Measurements from ENCODE around the gene EEIG1. TPM values are rescaled to one million over a fixed set of nuclear protein-coding genes. Genes with fewer than 3 reads are reported as not detected.
A peak's percentile ranks its signal among the peaks of the same experiment; 100 is the strongest.

The EEIG1 gene
- total RNA-seq, 1 experiment from 2014 or later: 3.5 TPM

- DNase-seq (ENCODE audit: low read depth in 1 of 2, low spot score in 2 of 2): no peak
- Histone ChIP-seq H3K4me1 (replicated peaks) (peaks cover 28% of the 10 kb centered on the region), H3K4me3 (no peak overlapping the region), H3K27me3 (replicated peaks) (no peaks in the 10 kb centered on the region), H3K36me3 (no peaks in the 10 kb centered on the region), H3K9me3 (replicated peaks) (no peaks in the 10 kb centered on the region), H3K27ac (no peak overlapping the region)
Observed at GRCh38 chr9:127966416-127967150, 14.2 kb downstream of the EEIG1 start.

GRCh38 chr9:127965953-127966352 is 14.8 kb downstream of the EEIG1 start:
- H3K27ac ChIP-seq: peak overlapping the region; percentile 54
- H3K27me3 ChIP-seq (replicated peaks): no peaks in the 10 kb centered on the region
- no peak overlapping the region for H3K4me3 ChIP-seq
- peaks cover 28% of the 10 kb centered on the region for H3K4me1 ChIP-seq (replicated peaks)
- no peaks in the 10 kb centered on the region for H3K9me3 ChIP-seq (replicated peaks)
- no peak for DNase-seq (ENCODE audit: low read depth in 1 of 2, low spot score in 2 of 2)
- H3K36me3 ChIP-seq: no peaks in the 10 kb centered on the region

GRCh38 chr9:127963359-127964064 is 17.3 kb downstream of the EEIG1 start:
- no peak overlapping the region for H3K27ac ChIP-seq
- H3K36me3 ChIP-seq: no peaks in the 10 kb centered on the region
- peaks cover 18% of the 10 kb centered on the region for H3K4me1 ChIP-seq (replicated peaks)
- no peaks in the 10 kb centered on the region for H3K27me3 ChIP-seq (replicated peaks)
- DNase-seq (ENCODE audit: low read depth in 1 of 2, low spot score in 2 of 2): no peak
- no peak overlapping the region for H3K4me3 ChIP-seq
- no peaks in the 10 kb centered on the region for H3K9me3 ChIP-seq (replicated peaks)

GRCh38 chr9:127963041-127963358 is 17.8 kb downstream of the EEIG1 start:
- DNase-seq (ENCODE audit: low read depth in 1 of 2, low spot score in 2 of 2): no peak
- Histone ChIP-seq H3K27ac (no peak overlapping the region), H3K27me3 (replicated peaks) (no peaks in the 10 kb centered on the region), H3K4me3 (no peak overlapping the region), H3K36me3 (no peaks in the 10 kb centered on the region), H3K9me3 (replicated peaks) (no peaks in the 10 kb centered on the region), H3K4me1 (replicated peaks) (peaks cover 13% of the 10 kb centered on the region)

GRCh38 chr9:127962278-127962677 is 18.5 kb downstream of the EEIG1 start:
- H3K27ac ChIP-seq: no peak overlapping the region
- no peaks in the 10 kb centered on the region for H3K27me3 ChIP-seq (replicated peaks)
- no peak overlapping the region for H3K4me3 ChIP-seq
- DNase-seq (ENCODE audit: low read depth in 1 of 2, low spot score in 2 of 2): no peak
- peaks cover 12% of the 10 kb centered on the region for H3K4me1 ChIP-seq (replicated peaks)
- no peaks in the 10 kb centered on the region for H3K9me3 ChIP-seq (replicated peaks)
- H3K36me3 ChIP-seq: no peaks in the 10 kb centered on the region

GRCh38 chr9:127961613-127962155 is 19.1 kb downstream of the EEIG1 start:
- Histone ChIP-seq H3K4me1 (replicated peaks) (peaks cover 12% of the 10 kb centered on the region), H3K4me3 (no peak overlapping the region), H3K9me3 (replicated peaks) (no peaks in the 10 kb centered on the region), H3K27me3 (replicated peaks) (no peaks in the 10 kb centered on the region), H3K36me3 (no peaks in the 10 kb centered on the region), H3K27ac (no peak overlapping the region)
- no peak for DNase-seq (ENCODE audit: low read depth in 1 of 2, low spot score in 2 of 2)

GRCh38 chr9:127961155-127961490 is 19.7 kb downstream of the EEIG1 start:
- Histone ChIP-seq H3K4me1 (replicated peaks) (peaks cover 11% of the 10 kb centered on the region), H3K9me3 (replicated peaks) (no peaks in the 10 kb centered on the region), H3K4me3 (no peak overlapping the region), H3K27ac (no peak overlapping the region), H3K27me3 (replicated peaks) (no peaks in the 10 kb centered on the region), H3K36me3 (no peaks in the 10 kb centered on the region)
- no peak for DNase-seq (ENCODE audit: low read depth in 1 of 2, low spot score in 2 of 2)

GRCh38 chr9:127960410-127961154 is 20.2 kb downstream of the EEIG1 start:
- Histone ChIP-seq H3K4me3 (no peak overlapping the region), H3K4me1 (replicated peaks) (peaks cover 8% of the 10 kb centered on the region), H3K27ac (no peak overlapping the region), H3K9me3 (replicated peaks) (no peaks in the 10 kb centered on the region), H3K27me3 (replicated peaks) (no peaks in the 10 kb centered on the region), H3K36me3 (no peaks in the 10 kb centered on the region)
- DNase-seq (ENCODE audit: low read depth in 1 of 2, low spot score in 2 of 2): no peak

GRCh38 chr9:127959841-127960409 is 20.9 kb downstream of the EEIG1 start:
- no peaks in the 10 kb centered on the region for H3K27me3 ChIP-seq (replicated peaks)
- H3K4me3 ChIP-seq: no peak overlapping the region
- no peaks in the 10 kb centered on the region for H3K36me3 ChIP-seq
- DNase-seq (ENCODE audit: low read depth in 1 of 2, low spot score in 2 of 2): no peak
- no peaks in the 10 kb centered on the region for H3K9me3 ChIP-seq (replicated peaks)
- no peak overlapping the region for H3K27ac ChIP-seq
- peaks cover 5% of the 10 kb centered on the region; the same call in 1 of the 2 replicates for H3K4me1 ChIP-seq (replicated peaks)

- Histone ChIP-seq H3K9me3 (replicated peaks) (no peaks in the 10 kb centered on the region), H3K27me3 (replicated peaks) (no peaks in the 10 kb centered on the region), H3K36me3 (no peaks in the 10 kb centered on the region), H3K27ac (no peak overlapping the region), H3K4me3 (no peak overlapping the region), H3K4me1 (replicated peaks) (peaks cover 5% of the 10 kb centered on the region; the same call in 1 of the 2 replicates)
- DNase-seq (ENCODE audit: low read depth in 1 of 2, low spot score in 2 of 2): no peak
Observed at GRCh38 chr9:127959398-127959797, 21.4 kb downstream of the EEIG1 start.

- Histone ChIP-seq H3K4me1 (replicated peaks) (peaks cover 5% of the 10 kb centered on the region; the same call in 1 of the 2 replicates), H3K4me3 (no peak overlapping the region), H3K9me3 (replicated peaks) (no peaks in the 10 kb centered on the region), H3K27ac (no peak overlapping the region), H3K36me3 (no peaks in the 10 kb centered on the region), H3K27me3 (replicated peaks) (no peaks in the 10 kb centered on the region)
- DNase-seq (ENCODE audit: low read depth in 1 of 2, low spot score in 2 of 2): no peak
Observed at GRCh38 chr9:127958728-127959127, 22.1 kb downstream of the EEIG1 start.

- peaks cover 5% of the 10 kb centered on the region; the same call in 1 of the 2 replicates for H3K4me1 ChIP-seq (replicated peaks)
- no peaks in the 10 kb centered on the region for H3K27me3 ChIP-seq (replicated peaks)
- H3K4me3 ChIP-seq: no peak overlapping the region
- H3K9me3 ChIP-seq (replicated peaks): no peaks in the 10 kb centered on the region
- H3K27ac ChIP-seq: no peak overlapping the region
- H3K36me3 ChIP-seq: no peaks in the 10 kb centered on the region
- no peak for DNase-seq (ENCODE audit: low read depth in 1 of 2, low spot score in 2 of 2)
Observed at GRCh38 chr9:127955294-127956015, 25.3 kb downstream of the EEIG1 start.

GRCh38 chr9:127954831-127955293 is 25.9 kb downstream of the EEIG1 start:
- Histone ChIP-seq H3K27me3 (replicated peaks) (no peaks in the 10 kb centered on the region), H3K4me1 (replicated peaks) (peaks cover 5% of the 10 kb centered on the region; the same call in 1 of the 2 replicates), H3K36me3 (no peaks in the 10 kb centered on the region), H3K27ac (no peak overlapping the region), H3K4me3 (no peak overlapping the region), H3K9me3 (replicated peaks) (no peaks in the 10 kb centered on the region)
- DNase-seq (ENCODE audit: low read depth in 1 of 2, low spot score in 2 of 2): no peak
